Mucosa of rectum (tissue), 2 donors: ENCODE data around the gene COL25A1.
"Not testable (repeated sequence)": the region's sequence is repeated elsewhere in the genome, so short reads cannot be mapped to it uniquely, and the experiment has no call there.

Experiments
- H3K27ac ChIP-seq, 2 donors: one replicate each; pipeline ENCODE4 v1.7.0; 2013; ENCODE audit warnings: inconsistent platforms in 2 of 2, low read depth in 2 of 2, low read length in 2 of 2
- H3K27me3 ChIP-seq, 2 donors: one replicate each; pipeline ENCODE4 v1.7.0; 2013; ENCODE audit warnings: low read length in 2 of 2; ENCODE audit not compliant: control insufficient read depth in 2 of 2, insufficient read depth in 2 of 2
- H3K36me3 ChIP-seq, 2 donors: one replicate each; pipeline ENCODE4 v1.7.0; 2013; ENCODE audit warnings: low read length in 2 of 2; ENCODE audit not compliant: control insufficient read depth in 2 of 2, insufficient read depth in 2 of 2
- H3K4me1 ChIP-seq, 2 donors: one replicate each; pipeline ENCODE4 v1.7.0; 2013; ENCODE audit warnings: low read length in 2 of 2, mild to moderate bottlenecking in 1 of 2; ENCODE audit not compliant: control insufficient read depth in 2 of 2, insufficient read depth in 2 of 2
- H3K4me3 ChIP-seq, 2 donors: one replicate each; pipeline ENCODE4 v1.7.0; 2013; ENCODE audit warnings: low read length in 2 of 2
- H3K9ac ChIP-seq, 2 donors: one replicate each; pipeline ENCODE4 v1.7.0; 2013; ENCODE audit warnings: low read length in 2 of 2, low read depth in 1 of 2, mild to moderate bottlenecking in 1 of 2
- H3K9me3 ChIP-seq, 2 donors: one replicate each; pipeline ENCODE4 v1.7.0; 2013; ENCODE audit warnings: low read length in 2 of 2; ENCODE audit not compliant: control insufficient read depth in 2 of 2
- donor health status: healthy.
- donor health status: Normal muscosa, but diverticular disease.

COL25A1 gene

GRCh38 chr4:109011241-109012026 lies 291.0 kb downstream of the COL25A1 start:
- Histone ChIP-seq H3K9me3 (no peaks in the 10 kb centered on the region), H3K27me3 (no peaks in the 10 kb centered on the region), H3K4me3 (no peak overlapping the region), H3K9ac (no peak overlapping the region), H3K36me3 (no peaks in the 10 kb centered on the region), H3K27ac (no peak overlapping the region), H3K4me1 (no peaks in the 10 kb centered on the region)

GRCh38 chr4:109010521-109010920 lies 291.9 kb downstream of the COL25A1 start:
- Histone ChIP-seq H3K36me3 (no peaks in the 10 kb centered on the region), H3K9ac (no peak overlapping the region), H3K4me3 (no peak overlapping the region), H3K27ac (no peak overlapping the region), H3K9me3 (no peaks in the 10 kb centered on the region), H3K4me1 (no peaks in the 10 kb centered on the region), H3K27me3 (no peaks in the 10 kb centered on the region)

GRCh38 chr4:109009909-109010308 lies 292.5 kb downstream of the COL25A1 start:
- Histone ChIP-seq H3K27me3 (no peaks in the 10 kb centered on the region), H3K36me3 (no peaks in the 10 kb centered on the region), H3K9me3 (no peaks in the 10 kb centered on the region), H3K4me3 (no peak overlapping the region), H3K4me1 (no peaks in the 10 kb centered on the region), H3K27ac (no peak overlapping the region), H3K9ac (no peak overlapping the region)

- no peak overlapping the region for H3K4me3 ChIP-seq
- H3K4me1 ChIP-seq, result no peaks in the 10 kb centered on the region
- H3K9ac ChIP-seq, result no peak overlapping the region
- H3K9me3 ChIP-seq, result no peaks in the 10 kb centered on the region
- no peaks in the 10 kb centered on the region for H3K27me3 ChIP-seq
- no peak overlapping the region for H3K27ac ChIP-seq
- H3K36me3 ChIP-seq, result no peaks in the 10 kb centered on the region
Observed at GRCh38 chr4:109007976-109008375, 294.5 kb downstream of the COL25A1 start.

GRCh38 chr4:109005523-109005922 lies 296.9 kb downstream of the COL25A1 start:
- Histone ChIP-seq H3K9ac (no peak overlapping the region), H3K9me3 (no peaks in the 10 kb centered on the region), H3K27me3 (no peaks in the 10 kb centered on the region), H3K4me1 (no peaks in the 10 kb centered on the region), H3K27ac (no peak overlapping the region), H3K4me3 (no peak overlapping the region), H3K36me3 (no peaks in the 10 kb centered on the region)

- H3K9me3 ChIP-seq, result no peaks in the 10 kb centered on the region
- no peaks in the 10 kb centered on the region for H3K27me3 ChIP-seq
- no peak overlapping the region for H3K9ac ChIP-seq
- no peaks in the 10 kb centered on the region for H3K4me1 ChIP-seq
- no peak overlapping the region for H3K27ac ChIP-seq
- no peak overlapping the region for H3K4me3 ChIP-seq
- no peaks in the 10 kb centered on the region for H3K36me3 ChIP-seq
Observed at GRCh38 chr4:109004418-109004817, 298.0 kb downstream of the COL25A1 start.

GRCh38 chr4:109003964-109004363 lies 298.5 kb downstream of the COL25A1 start:
- Histone ChIP-seq H3K9me3 (no peaks in the 10 kb centered on the region), H3K9ac (no peak overlapping the region), H3K27me3 (no peaks in the 10 kb centered on the region), H3K36me3 (no peaks in the 10 kb centered on the region), H3K4me3 (no peak overlapping the region), H3K4me1 (no peaks in the 10 kb centered on the region), H3K27ac (no peak overlapping the region)

GRCh38 chr4:108991551-108992328 lies 310.7 kb downstream of the COL25A1 start:
- H3K9me3 ChIP-seq, result no peaks in the 10 kb centered on the region
- H3K27ac ChIP-seq, result no peak overlapping the region
- no peaks in the 10 kb centered on the region for H3K27me3 ChIP-seq
- no peak overlapping the region for H3K4me3 ChIP-seq
- H3K9ac ChIP-seq, result no peak overlapping the region
- H3K36me3 ChIP-seq, result no peaks in the 10 kb centered on the region
- no peaks in the 10 kb centered on the region for H3K4me1 ChIP-seq

GRCh38 chr4:108988464-108989195 lies 313.8 kb downstream of the COL25A1 start:
- Histone ChIP-seq H3K27me3 (no peaks in the 10 kb centered on the region), H3K4me1 (no peaks in the 10 kb centered on the region), H3K9me3 (no peaks in the 10 kb centered on the region), H3K36me3 (no peaks in the 10 kb centered on the region), H3K9ac (no peak overlapping the region), H3K27ac (no peak overlapping the region), H3K4me3 (no peak overlapping the region)

- H3K27ac ChIP-seq, H3K36me3 ChIP-seq, H3K9ac ChIP-seq, H3K27me3 ChIP-seq, H3K4me3 ChIP-seq, H3K4me1 ChIP-seq, H3K9me3 ChIP-seq: not testable (repeated sequence)
Observed at GRCh38 chr4:108984495-108984894, 318.0 kb downstream of the COL25A1 start.
